Lower lobe of right lung (tissue), 2 donors: Measurements from ENCODE around the gene OR8H3. TPM values are rescaled to one million over a fixed set of nuclear protein-coding genes. Genes with fewer than 3 reads are reported as not detected.

ENCODE experiments used
- ATAC-seq, 2 donors: fragments of 200-7000 bp; cut with Tn5 transposase; one replicate each; pipeline ENCODE4 v1.9.1; 2020 to 2022; ENCODE audit warnings: mild to moderate bottlenecking in 2 of 2, moderate library complexity in 2 of 2
- DNase-seq: peaks from one replicate; pipeline ENCODE4 v3.0.0-alpha.2; 2020
- H3K27ac ChIP-seq: fragments of 200-600 bp; one replicate; pipeline ENCODE4 v1.8.0; 2022
- H3K27me3 ChIP-seq: fragments of 200-600 bp; one replicate; pipeline ENCODE4 v1.8.0; 2022; ENCODE audit warnings: low read depth
- H3K36me3 ChIP-seq: fragments of 200-600 bp; one replicate; pipeline ENCODE4 v1.8.0; 2022; ENCODE audit warnings: mild to moderate bottlenecking
- H3K4me1 ChIP-seq: fragments of 200-600 bp; one replicate; pipeline ENCODE4 v1.8.0; 2022
- H3K4me3 ChIP-seq: fragments of 200-600 bp; one replicate; pipeline ENCODE4 v1.8.0; 2022; ENCODE audit warnings: mild to moderate bottlenecking
- H3K9me3 ChIP-seq: fragments of 200-600 bp; one replicate; pipeline ENCODE4 v1.8.0; 2022
- CTCF ChIP-seq: fragments of 200-600 bp; IDR thresholded peaks from one replicate; pipeline ENCODE4 v1.8.0; 2022; ENCODE audit warnings: antibody characterized with exemption, mild to moderate bottlenecking
- intact Hi-C: fragments of 100-400 bp; cut with DNase I; formaldehyde crosslinking; loops from one replicate; pipeline ENCODE4 v1.11.0; 2022
- total RNA-seq: library from RNA; stranded (reverse); fragmentation: NEBNext Ultra II Directional; extraction: Animal tissue kit (Norgen Biotek cat#: 25700); gene quantifications from one replicate; pipeline ENCODE4 v1.2.1, GENCODE V29; 2021
- donor health status: DM: no; HTN: yes; CAD: no; lungs with severe emphysema.

The OR8H3 gene
- total RNA-seq, 1 donor from 2014 or later, result not detected

GRCh38 chr11:56151376-56151775 lies 29.2 kb downstream of the OR8H3 start:
- Histone ChIP-seq H3K4me3 (no peak overlapping the region), H3K4me1 (no peaks in the 10 kb centered on the region), H3K27me3 (no peaks in the 10 kb centered on the region), H3K27ac (no peak overlapping the region), H3K9me3 (peaks cover 4% of the 10 kb centered on the region), H3K36me3 (no peaks in the 10 kb centered on the region)
- no peak for ATAC-seq
- DNase-seq, result no peak
- TF ChIP-seq CTCF, result no peak
- intact Hi-C loops, result no loop called here

- no peaks in the 10 kb centered on the region for H3K4me1 ChIP-seq
- ATAC-seq (no peak), DNase-seq (no peak)
- H3K4me3 ChIP-seq, result no peak overlapping the region
- TF ChIP-seq CTCF, result no peak
- intact Hi-C loops, result no loop called here
- H3K27me3 ChIP-seq, result no peaks in the 10 kb centered on the region
- peaks cover 6% of the 10 kb centered on the region for H3K9me3 ChIP-seq
- H3K27ac ChIP-seq, result no peak overlapping the region
- no peaks in the 10 kb centered on the region for H3K36me3 ChIP-seq
These were observed 30.2 kb downstream of the OR8H3 start for GRCh38 chr11:56152333-56152732.

GRCh38 chr11:56160217-56160616 lies 38.0 kb downstream of the OR8H3 start, which contains the start of gene OR8K5:
TSS of gene OR8K5 (minus strand) at chr11:56160317. CDS start at chr11:56160317, 0 bp downstream.
- no peaks in the 10 kb centered on the region for H3K36me3 ChIP-seq
- no peak within 1 kb of the TSS for H3K4me3 ChIP-seq
- intact Hi-C loops, result no loop called here
- no peak for DNase-seq
- TF ChIP-seq CTCF, result no peak
- H3K9me3 ChIP-seq, result peaks cover 12% of the 10 kb centered on the region
- H3K27me3 ChIP-seq, result no peaks in the 10 kb centered on the region
- no peak within 1 kb of the TSS for H3K27ac ChIP-seq
- H3K4me1 ChIP-seq, result no peaks in the 10 kb centered on the region
- ATAC-seq, result no peak

- Histone ChIP-seq H3K36me3 (no peaks in the 10 kb centered on the region), H3K27ac (no peak overlapping the region), H3K4me1 (no peaks in the 10 kb centered on the region), H3K27me3 (no peaks in the 10 kb centered on the region), H3K9me3 (no peaks in the 10 kb centered on the region), H3K4me3 (no peak overlapping the region)
- intact Hi-C loops, result no loop called here
- DNase-seq, result no peak
- ATAC-seq, result no peak
- TF ChIP-seq CTCF, result no peak
These were observed 41.6 kb downstream of the OR8H3 start for GRCh38 chr11:56163804-56164203.

- ATAC-seq (no peak), DNase-seq (no peak)
- H3K36me3 ChIP-seq, result no peaks in the 10 kb centered on the region
- no peaks in the 10 kb centered on the region for H3K9me3 ChIP-seq
- no peak overlapping the region for H3K27ac ChIP-seq
- H3K4me3 ChIP-seq, result no peak overlapping the region
- no peaks in the 10 kb centered on the region for H3K4me1 ChIP-seq
- TF ChIP-seq CTCF, result no peak
- intact Hi-C loops, result no loop called here
- no peaks in the 10 kb centered on the region for H3K27me3 ChIP-seq
These were observed 50.2 kb downstream of the OR8H3 start for GRCh38 chr11:56172256-56172830.

Other genes starting within 250 kb of the OR8H3 start
- not detected for gene TRIM51, start 239.1 kb upstream of the OR8H3 start, total RNA-seq
- gene OR5W2, start 207.8 kb upstream of the OR8H3 start, total RNA-seq, result not detected
- gene OR5I1, start 186.0 kb upstream of the OR8H3 start, total RNA-seq, result not detected
- not detected for gene OR10AG1, start 152.4 kb upstream of the OR8H3 start, total RNA-seq
- not detected for gene OR5F1, start 127.7 kb upstream of the OR8H3 start, total RNA-seq
- not detected for gene OR5AS1, start 94.7 kb upstream of the OR8H3 start, total RNA-seq
- not detected for gene OR8I2, start 29.1 kb upstream of the OR8H3 start, total RNA-seq
- not detected for gene OR8H2, start 18.7 kb upstream of the OR8H3 start, total RNA-seq
- gene OR8J3, start 17.8 kb downstream of the OR8H3 start, total RNA-seq, result not detected
- gene OR8K5, start 37.9 kb downstream of the OR8H3 start, total RNA-seq, result not detected
- not detected for gene OR5J2, start 54.2 kb downstream of the OR8H3 start, total RNA-seq
- gene OR5T2, start 111.9 kb downstream of the OR8H3 start, total RNA-seq, result not detected
- not detected for gene OR5T3, start 129.9 kb downstream of the OR8H3 start, total RNA-seq
- gene OR5T1, start 151.8 kb downstream of the OR8H3 start, total RNA-seq, result not detected
- gene OR8H1, start 169.9 kb downstream of the OR8H3 start, total RNA-seq, result not detected
- gene OR8K3, start 192.8 kb downstream of the OR8H3 start, total RNA-seq, result not detected
- gene OR8K1, start 223.7 kb downstream of the OR8H3 start, total RNA-seq, result not detected
- gene OR8J1, start 231.9 kb downstream of the OR8H3 start, total RNA-seq, result not detected